DND-41 (cell line): ENCODE measurements around the gene MSMP.

Experiments
- ATAC-seq: fragments of 200-7000 bp; cut with Tn5 transposase; 3 replicates; pipeline ENCODE4 v1.9.1; 2021; ENCODE audit warnings: low read depth; ENCODE audit not compliant: insufficient read depth
- DNase-seq: peaks from one replicate; pipeline ENCODE4 v3.0.0-alpha.2; 2020
- H2AFZ ChIP-seq: 2 replicates; pipeline ENCODE4 v1.6.0; 2012; ENCODE audit warnings: low read depth, low read length
- H3K27ac ChIP-seq: 2 replicates; pipeline ENCODE4 v1.5.1; 2012; ENCODE audit warnings: low read length, inconsistent platforms
- H3K27me3 ChIP-seq: fragments of 200-600 bp; sonication (generic); 2 replicates; pipeline ENCODE4 v1.6.0; 2012; ENCODE audit warnings: low read length, mild to moderate bottlenecking, inconsistent platforms; ENCODE audit not compliant: insufficient read depth, poor library complexity
- H3K36me3 ChIP-seq: 2 replicates; pipeline ENCODE4 v1.5.1; 2012; ENCODE audit warnings: low read length, inconsistent platforms; ENCODE audit not compliant: insufficient read depth
- H3K4me1 ChIP-seq: 2 replicates; pipeline ENCODE4 v1.5.1; 2012; ENCODE audit warnings: mild to moderate bottlenecking, low read length; ENCODE audit not compliant: insufficient read depth
- H3K4me2 ChIP-seq: 2 replicates; pipeline ENCODE4 v1.6.0; 2012; ENCODE audit warnings: mild to moderate bottlenecking, moderate library complexity, low read length, inconsistent platforms; ENCODE audit not compliant: insufficient read depth
- H3K4me3 ChIP-seq, 2 experiments: fragments of 200-600 bp in 1 of 2; shearing (Covaris generic) in 1 of 2; 2 replicates each; pipeline ENCODE4 v1.5.1; 2012 to 2016; ENCODE audit warnings: inconsistent platforms in 2 of 2, low read length in 2 of 2, mild to moderate bottlenecking in 2 of 2, low read depth in 1 of 2, moderate library complexity in 1 of 2
- H3K79me2 ChIP-seq: 2 replicates; pipeline ENCODE4 v1.6.0; 2012; ENCODE audit warnings: low read length, inconsistent platforms; ENCODE audit not compliant: insufficient read depth
- H3K9ac ChIP-seq: 2 replicates; pipeline ENCODE4 v1.6.0; 2012; ENCODE audit warnings: low read depth, mild to moderate bottlenecking, inconsistent platforms, low read length, moderate library complexity
- H3K9me3 ChIP-seq: 2 replicates; pipeline ENCODE4 v1.5.1; 2012; ENCODE audit warnings: low read length, moderate library complexity, mild to moderate bottlenecking, inconsistent platforms; ENCODE audit not compliant: insufficient read depth, severe bottlenecking
- H4K20me1 ChIP-seq: 2 replicates; pipeline ENCODE4 v1.6.0; 2012; ENCODE audit warnings: low read length; ENCODE audit not compliant: insufficient read depth
- CTCF ChIP-seq: IDR thresholded peaks from 2 replicates; pipeline ENCODE4 v1.5.1; 2012; ENCODE audit warnings: borderline replicate concordance, low read length, moderate library complexity, mild to moderate bottlenecking; ENCODE audit not compliant: poor library complexity, severe bottlenecking; ENCODE audit errors: extremely low read depth
- EZH2 ChIP-seq: IDR thresholded peaks from 3 replicates; pipeline ENCODE4 v1.6.1; 2012; ENCODE audit warnings: borderline replicate concordance, low read depth, mild to moderate bottlenecking, moderate library complexity, low read length, inconsistent platforms; ENCODE audit not compliant: severe bottlenecking

MSMP gene

GRCh38 chr9:35755071-35755470 is 995 bp upstream of the MSMP start:
- Histone ChIP-seq H3K27me3 (no peaks in the 10 kb centered on the region), H3K4me1 (peaks cover 41% of the 10 kb centered on the region), H2AFZ (no peak overlapping the region), H3K9ac (peak overlapping the region; percentile 83; the same call in 1 of the 2 replicates), H3K4me3 (no peak overlapping the region), H3K9me3 (no peaks in the 10 kb centered on the region), H4K20me1 (no peaks in the 10 kb centered on the region), H3K27ac (peak overlapping the region; percentile 76; the same call in 1 of the 2 replicates), H3K4me2 (peak overlapping the region; percentile 94), H3K79me2 (peaks cover 33% of the 10 kb centered on the region), H3K36me3 (peaks cover 11% of the 10 kb centered on the region)
- TF ChIP-seq EZH2 (no peak), CTCF (no peak)
- ATAC-seq (no peak), DNase-seq (no peak)

GRCh38 chr9:35753466-35753865 is 610 bp downstream of the MSMP start:
- H3K4me1 ChIP-seq, result peaks cover 50% of the 10 kb centered on the region
- no peak overlapping the region for H3K4me2 ChIP-seq
- DNase-seq (no peak), ATAC-seq (no peak)
- H4K20me1 ChIP-seq, result no peaks in the 10 kb centered on the region
- H2AFZ ChIP-seq, result no peak overlapping the region
- H3K27me3 ChIP-seq, result no peaks in the 10 kb centered on the region
- H3K36me3 ChIP-seq, result peaks cover 11% of the 10 kb centered on the region
- no peak overlapping the region for H3K4me3 ChIP-seq
- H3K79me2 ChIP-seq, result peaks cover 20% of the 10 kb centered on the region
- H3K9ac ChIP-seq, result no peak overlapping the region
- no peak overlapping the region for H3K27ac ChIP-seq
- no peaks in the 10 kb centered on the region for H3K9me3 ChIP-seq
- TF ChIP-seq EZH2 (no peak), CTCF (no peak)

GRCh38 chr9:35750256-35750531 is 3.9 kb downstream of the MSMP start:
- H3K9ac ChIP-seq, result peak overlapping the region; percentile 70; the same call in 1 of the 2 replicates
- H3K9me3 ChIP-seq, result no peaks in the 10 kb centered on the region
- peaks cover 21% of the 10 kb centered on the region for H3K79me2 ChIP-seq
- DNase-seq (no peak), ATAC-seq (no peak)
- H4K20me1 ChIP-seq, result no peaks in the 10 kb centered on the region
- peaks cover 52% of the 10 kb centered on the region for H3K4me1 ChIP-seq
- H2AFZ ChIP-seq, result no peak overlapping the region
- no peak overlapping the region for H3K27ac ChIP-seq
- H3K36me3 ChIP-seq, result peaks cover 16% of the 10 kb centered on the region
- TF ChIP-seq CTCF, result no peak
- TF ChIP-seq EZH2, result no peak
- H3K27me3 ChIP-seq, result no peaks in the 10 kb centered on the region
- peak overlapping the region; percentile 98 for H3K4me2 ChIP-seq
- H3K4me3 ChIP-seq, result peak overlapping the region in 1 of 2 experiments; percentile 78; a peak in 1 of 4 replicates
